Activated CD4-positive, alpha-beta memory T cell treated with anti-CD3 and anti-CD28 coated beads for 36 hours (primary cell): ENCODE data around the gene CXCR6. TPM values are rescaled to one million over a fixed set of nuclear protein-coding genes. Genes with fewer than 3 reads are reported as not detected.
A peak's percentile ranks its signal among the peaks of the same experiment; 100 is the strongest.

Experiments used
- CTCF ChIA-PET: fragments of 350-600 bp; sonication (Branson Sonifier 250); formaldehyde crosslinking; loops from one replicate; lab custom pipeline; 2021; ENCODE audit warnings: antibody characterized with exemption, inconsistent platforms; lab: Charles Lee
- POLR2A ChIA-PET: fragments of 350-600 bp; sonication (Branson Sonifier 250); formaldehyde crosslinking; loops from one replicate; lab custom pipeline; 2021; ENCODE audit warnings: antibody characterized with exemption; lab: Charles Lee
- DNase-seq: peaks from one replicate; pipeline ENCODE4 v3.0.0-alpha.2; 2020
- H3K27ac Mint-ChIP-seq: one replicate; pipeline ENCODE4 v1.8.0; 2021; ENCODE audit warnings: mixed read lengths
- H3K27me3 Mint-ChIP-seq: one replicate; pipeline ENCODE4 v1.8.0; 2021; ENCODE audit warnings: mixed read lengths
- H3K36me3 Mint-ChIP-seq: one replicate; pipeline ENCODE4 v1.8.0; 2021; ENCODE audit warnings: mixed read lengths
- H3K4me1 Mint-ChIP-seq: one replicate; pipeline ENCODE4 v1.8.0; 2021; ENCODE audit warnings: low read depth, mixed read lengths
- H3K4me3 Mint-ChIP-seq: one replicate; pipeline ENCODE4 v1.8.0; 2021; ENCODE audit warnings: mild to moderate bottlenecking, mixed read lengths
- H3K9me3 Mint-ChIP-seq: one replicate; pipeline ENCODE4 v1.8.0; 2021; ENCODE audit warnings: mixed read lengths
- intact Hi-C: fragments of 100-400 bp; cut with micrococcal nuclease; formaldehyde crosslinking; loops from one replicate; pipeline ENCODE4 v1.15.1; 2023
- total RNA-seq, 2 experiments: library from RNA; stranded (reverse); gene quantifications; one replicate each; pipeline ENCODE4 v1.2.3, GENCODE V29; 2021

The CXCR6 gene
- total RNA-seq, 2 experiments from 2014 or later, result 4.0 TPM

- intact Hi-C loops, result loop anchor here (5.0 kb wide), 1 partner anchor 337 kb away; no protein-coding TSS in a partner anchor
- ChIA-PET CTCF (interaction anchor here (3.2 to 9.0 kb wide), 3 partner anchors 22 to 118 kb away, joined by 23 to 93 read pairs (median 49); no protein-coding TSS in a partner anchor), POLR2A (interaction anchor here (2.0 kb wide), 1 partner anchor 9 kb away, joined by 5 read pairs; no protein-coding TSS in a partner anchor)
- no peak for DNase-seq
- Mint-ChIP-seq H3K9me3 (no peaks in the 10 kb centered on the region), H3K4me1 (peaks cover 41% of the 10 kb centered on the region), H3K27ac (no peak overlapping the region), H3K4me3 (no peak overlapping the region), H3K27me3 (no peaks in the 10 kb centered on the region), H3K36me3 (peaks cover 86% of the 10 kb centered on the region)
These were observed 17.0 kb downstream of the CXCR6 start for GRCh38 chr3:45960289-45960688.

GRCh38 chr3:45962033-45962432, 18.8 kb downstream of the CXCR6 start:
- H3K36me3 Mint-ChIP-seq, result peaks cover 88% of the 10 kb centered on the region
- H3K9me3 Mint-ChIP-seq, result no peaks in the 10 kb centered on the region
- H3K4me3 Mint-ChIP-seq, result no peak overlapping the region
- no peaks in the 10 kb centered on the region for H3K27me3 Mint-ChIP-seq
- DNase-seq, result peak; percentile 71
- intact Hi-C loops, result loop anchor here (5.0 kb wide), 1 partner anchor 335 kb away; no protein-coding TSS in a partner anchor
- H3K4me1 Mint-ChIP-seq, result peaks cover 59% of the 10 kb centered on the region
- CTCF ChIA-PET, result interaction anchor here (0.7 to 9.0 kb wide), 13 partner anchors 11 to 416 kb away, joined by 3 to 93 read pairs (median 4); partner anchors contain the start of genes CXCR6 and FYCO1
- H3K27ac Mint-ChIP-seq, result no peak overlapping the region
- POLR2A ChIA-PET, result interaction anchor here (0.8 to 5.0 kb wide), 6 partner anchors 11 to 408 kb away, joined by 3 to 30 read pairs (median 4); partner anchors contain the start of gene CXCR6

GRCh38 chr3:45964139-45964538, 20.9 kb downstream of the CXCR6 start:
- POLR2A ChIA-PET, result interaction anchor here (1.1 to 5.0 kb wide), 9 partner anchors 9 to 406 kb away, joined by 3 to 30 read pairs (median 7); partner anchors contain the start of genes CCR5 and CXCR6
- no peak overlapping the region for H3K4me3 Mint-ChIP-seq
- peak overlapping the region; percentile 77 for H3K27ac Mint-ChIP-seq
- peaks cover 72% of the 10 kb centered on the region for H3K4me1 Mint-ChIP-seq
- H3K36me3 Mint-ChIP-seq, result peaks cover 87% of the 10 kb centered on the region
- CTCF ChIA-PET, result interaction anchor here (0.7 to 9.0 kb wide), 13 partner anchors 9 to 405 kb away, joined by 3 to 93 read pairs (median 7); no protein-coding TSS in a partner anchor
- DNase-seq, result peak; percentile 84
- intact Hi-C loops, result loop anchor here (1.0 to 5.0 kb wide), 6 partner anchors 12 to 333 kb away; partner anchors contain the start of gene CXCR6
- no peaks in the 10 kb centered on the region for H3K27me3 Mint-ChIP-seq
- H3K9me3 Mint-ChIP-seq, result no peaks in the 10 kb centered on the region

GRCh38 chr3:45965253-45965652, 22.0 kb downstream of the CXCR6 start:
- peaks cover 73% of the 10 kb centered on the region for H3K4me1 Mint-ChIP-seq
- H3K27me3 Mint-ChIP-seq, result no peaks in the 10 kb centered on the region
- DNase-seq, result peak; percentile 56
- ChIA-PET CTCF (interaction anchor here (0.6 to 9.0 kb wide), 16 partner anchors 12 to 524 kb away, joined by 3 to 93 read pairs (median 5); partner anchors contain the start of gene CXCR6), POLR2A (interaction anchor here (1.0 to 5.0 kb wide), 11 partner anchors 11 to 403 kb away, joined by 3 to 30 read pairs (median 6); partner anchors contain the start of gene CXCR6)
- H3K27ac Mint-ChIP-seq, result peak overlapping the region; percentile 77
- intact Hi-C loops, result loop anchor here (1.0 kb wide), 1 partner anchor 15 kb away; no protein-coding TSS in a partner anchor
- no peak overlapping the region for H3K4me3 Mint-ChIP-seq
- no peaks in the 10 kb centered on the region for H3K9me3 Mint-ChIP-seq
- H3K36me3 Mint-ChIP-seq, result peaks cover 85% of the 10 kb centered on the region

- Mint-ChIP-seq H3K4me3 (no peak overlapping the region), H3K27ac (peak overlapping the region; percentile 77), H3K36me3 (peaks cover 85% of the 10 kb centered on the region), H3K4me1 (peaks cover 73% of the 10 kb centered on the region), H3K9me3 (no peaks in the 10 kb centered on the region), H3K27me3 (no peaks in the 10 kb centered on the region)
- peak; percentile 41 for DNase-seq
- intact Hi-C loops, result loop anchor here (1.0 kb wide), 1 partner anchor 15 kb away; no protein-coding TSS in a partner anchor
- ChIA-PET POLR2A (interaction anchor here (1.0 to 5.0 kb wide), 11 partner anchors 11 to 403 kb away, joined by 3 to 30 read pairs (median 9); partner anchors contain the start of gene CXCR6), CTCF (interaction anchor here (0.6 to 9.0 kb wide), 13 partner anchors 11 to 523 kb away, joined by 3 to 93 read pairs (median 5); partner anchors contain the start of gene CXCR6)
These were observed 22.4 kb downstream of the CXCR6 start for GRCh38 chr3:45965653-45966052.

GRCh38 chr3:45966371-45966791, 23.1 kb downstream of the CXCR6 start:
- H3K27ac Mint-ChIP-seq, result no peak overlapping the region
- H3K27me3 Mint-ChIP-seq, result no peaks in the 10 kb centered on the region
- no peak overlapping the region for H3K4me3 Mint-ChIP-seq
- peaks cover 74% of the 10 kb centered on the region for H3K4me1 Mint-ChIP-seq
- ChIA-PET POLR2A (interaction anchor here (0.9 to 2.9 kb wide), 7 partner anchors 10 to 298 kb away, joined by 3 to 17 read pairs (median 6); no protein-coding TSS in a partner anchor), CTCF (interaction anchor here (1.1 to 9.0 kb wide), 6 partner anchors 8 to 112 kb away, joined by 3 to 93 read pairs (median 6); no protein-coding TSS in a partner anchor)
- peaks cover 84% of the 10 kb centered on the region for H3K36me3 Mint-ChIP-seq
- intact Hi-C loops, result no loop called here
- DNase-seq, result no peak
- H3K9me3 Mint-ChIP-seq, result no peaks in the 10 kb centered on the region

GRCh38 chr3:45966950-45967640, 23.8 kb downstream of the CXCR6 start:
- no peak overlapping the region for H3K27ac Mint-ChIP-seq
- CTCF ChIA-PET, result interaction anchor here (0.9 to 9.0 kb wide), 8 partner anchors 9 to 311 kb away, joined by 3 to 93 read pairs (median 6); partner anchors contain the start of gene CXCR6
- POLR2A ChIA-PET, result interaction anchor here (0.9 to 2.9 kb wide), 6 partner anchors 9 to 299 kb away, joined by 3 to 17 read pairs (median 6); no protein-coding TSS in a partner anchor
- no peak overlapping the region for H3K4me3 Mint-ChIP-seq
- H3K36me3 Mint-ChIP-seq, result peaks cover 82% of the 10 kb centered on the region
- intact Hi-C loops, result no loop called here
- H3K9me3 Mint-ChIP-seq, result no peaks in the 10 kb centered on the region
- peaks cover 72% of the 10 kb centered on the region for H3K4me1 Mint-ChIP-seq
- no peaks in the 10 kb centered on the region for H3K27me3 Mint-ChIP-seq
- no peak for DNase-seq

- H3K36me3 Mint-ChIP-seq, result peaks cover 82% of the 10 kb centered on the region
- intact Hi-C loops, result no loop called here
- no peaks in the 10 kb centered on the region for H3K9me3 Mint-ChIP-seq
- DNase-seq, result no peak
- CTCF ChIA-PET, result interaction anchor here (0.9 to 9.0 kb wide), 8 partner anchors 8 to 402 kb away, joined by 3 to 93 read pairs (median 4); partner anchors contain the start of gene CXCR6
- peaks cover 71% of the 10 kb centered on the region for H3K4me1 Mint-ChIP-seq
- no peaks in the 10 kb centered on the region for H3K27me3 Mint-ChIP-seq
- H3K4me3 Mint-ChIP-seq, result no peak overlapping the region
- H3K27ac Mint-ChIP-seq, result no peak overlapping the region
- POLR2A ChIA-PET, result interaction anchor here (1.6 to 2.9 kb wide), 4 partner anchors 9 to 299 kb away, joined by 4 to 17 read pairs (median 8); no protein-coding TSS in a partner anchor
These were observed 24.5 kb downstream of the CXCR6 start for GRCh38 chr3:45967724-45968123.

- Mint-ChIP-seq H3K27me3 (no peaks in the 10 kb centered on the region), H3K9me3 (no peaks in the 10 kb centered on the region), H3K4me1 (peaks cover 71% of the 10 kb centered on the region), H3K27ac (no peak overlapping the region), H3K4me3 (no peak overlapping the region), H3K36me3 (peaks cover 81% of the 10 kb centered on the region)
- CTCF ChIA-PET, result interaction anchor here (0.5 to 9.0 kb wide), 8 partner anchors 9 to 401 kb away, joined by 3 to 93 read pairs (median 4); partner anchors contain the start of gene CXCR6
- POLR2A ChIA-PET, result interaction anchor here (1.6 to 2.9 kb wide), 3 partner anchors 8 to 300 kb away, joined by 4 to 17 read pairs (median 7); no protein-coding TSS in a partner anchor
- intact Hi-C loops, result no loop called here
- no peak for DNase-seq
These were observed 24.9 kb downstream of the CXCR6 start for GRCh38 chr3:45968149-45968548.

GRCh38 chr3:45968706-45969105, 25.4 kb downstream of the CXCR6 start:
- DNase-seq, result no peak
- Mint-ChIP-seq H3K9me3 (no peaks in the 10 kb centered on the region), H3K27me3 (no peaks in the 10 kb centered on the region), H3K36me3 (peaks cover 80% of the 10 kb centered on the region), H3K27ac (no peak overlapping the region), H3K4me3 (no peak overlapping the region), H3K4me1 (peaks cover 71% of the 10 kb centered on the region)
- ChIA-PET POLR2A (interaction anchor here (2.9 kb wide), 1 partner anchor 8 kb away, joined by 17 read pairs; no protein-coding TSS in a partner anchor), CTCF (interaction anchor here (0.5 to 9.0 kb wide), 6 partner anchors 9 to 401 kb away, joined by 3 to 93 read pairs (median 4); partner anchors contain the start of gene CXCR6)
- intact Hi-C loops, result no loop called here

GRCh38 chr3:45969116-45969515, 25.9 kb downstream of the CXCR6 start:
- DNase-seq, result no peak
- no peak overlapping the region for H3K27ac Mint-ChIP-seq
- peaks cover 68% of the 10 kb centered on the region for H3K4me1 Mint-ChIP-seq
- H3K36me3 Mint-ChIP-seq, result peaks cover 77% of the 10 kb centered on the region
- intact Hi-C loops, result no loop called here
- ChIA-PET CTCF (interaction anchor here (1.5 to 9.0 kb wide), 4 partner anchors 26 to 129 kb away, joined by 4 to 93 read pairs (median 8); partner anchors contain the start of gene CXCR6), POLR2A (interaction anchor here (1.2 kb wide), 1 partner anchor 12 kb away, joined by 5 read pairs; no protein-coding TSS in a partner anchor)
- no peak overlapping the region for H3K4me3 Mint-ChIP-seq
- no peaks in the 10 kb centered on the region for H3K27me3 Mint-ChIP-seq
- no peaks in the 10 kb centered on the region for H3K9me3 Mint-ChIP-seq
